Right hindlimb (tissue), 1 donor: ENCODE results near the gene APLN.

Experiments
- DNase-seq: peaks from one replicate; pipeline ENCODE4 v3.0.0-alpha.2; 2018

APLN gene

GRCh38 chrX:129659861-129660260, 5.1 kb upstream of the APLN start:
- no peak for DNase-seq

GRCh38 chrX:129659141-129659540, 4.4 kb upstream of the APLN start:
- DNase-seq: no peak

GRCh38 chrX:129658429-129658828, 3.7 kb upstream of the APLN start:
- no peak for DNase-seq

GRCh38 chrX:129655547-129656249, 942 bp upstream of the APLN start:
- no peak for DNase-seq

GRCh38 chrX:129653971-129654651, 645 bp downstream of the APLN start:
- DNase-seq: no peak

- DNase-seq: no peak
These were observed 1.4 kb downstream of the APLN start for GRCh38 chrX:129653181-129653970.

GRCh38 chrX:129652565-129653169, 2.1 kb downstream of the APLN start:
- DNase-seq: no peak

- DNase-seq: no peak
These were observed 2.8 kb downstream of the APLN start for GRCh38 chrX:129651756-129652564.

- DNase-seq: no peak
These were observed 3.8 kb downstream of the APLN start for GRCh38 chrX:129650821-129651510.

GRCh38 chrX:129650183-129650689, 4.5 kb downstream of the APLN start:
- no peak for DNase-seq

- DNase-seq: no peak
These were observed 5.2 kb downstream of the APLN start for GRCh38 chrX:129649268-129650182.

GRCh38 chrX:129648514-129649267, 6.1 kb downstream of the APLN start:
- no peak for DNase-seq

GRCh38 chrX:129647418-129648410, 7.0 kb downstream of the APLN start:
- DNase-seq: no peak

GRCh38 chrX:129646566-129647417, 8.0 kb downstream of the APLN start:
- no peak for DNase-seq

GRCh38 chrX:129642641-129643040, 12.1 kb downstream of the APLN start:
- DNase-seq: no peak

- DNase-seq: no peak
These were observed 12.8 kb downstream of the APLN start for GRCh38 chrX:129641941-129642340.

GRCh38 chrX:129641469-129641868, 13.3 kb downstream of the APLN start:
- no peak for DNase-seq
